ENCODE measurements around the gene KLHDC8B. TPM values are rescaled to one million over a fixed set of nuclear protein-coding genes. Genes with fewer than 3 reads are reported as not detected.

KLHDC8B gene
- total and polyA plus RNA-seq, 9 of the 15 experiments (the other 6 are each of a cell fraction or from before 2014, with no cell fraction given), result 6.9 to 34.8 (median 25.2) TPM

GRCh38 chr3:49165771-49166751 is 5.3 kb upstream of the KLHDC8B start, which contains the start of gene CCDC71 (continued):
- TF ChIP-seq MAZ (CRISPR knock-in tag; conservative IDR thresholded peaks at IDR 0.05 in 1 of 2, IDR thresholded peaks at IDR 0.05 in 1 of 2) (peak in 1 of 2 experiments; percentile 32; a peak in 2 of 4 replicates), ZNF717 (CRISPR knock-in tag; IDR thresholded peaks at IDR 0.05) (no peak), ZNF699 (CRISPR knock-in tag; IDR thresholded peaks at IDR 0.05; ENCODE audit: insufficient replicate concordance) (no peak), FOXP1 (CRISPR knock-in tag; IDR thresholded peaks at IDR 0.05) (no peak), MTA2 (IDR thresholded peaks at IDR 0.05; ENCODE audit: low read depth) (peak; percentile 68), SP2 (IDR thresholded peaks at IDR 0.05; ENCODE audit: extremely low read depth, low read depth, low read length, poor library complexity, severe bottlenecking) (peak; percentile 8), RBBP5 (IDR thresholded peaks at IDR 0.05; ENCODE audit: borderline replicate concordance, insufficient read depth, low read length, poor library complexity, severe bottlenecking) (peak; percentile 75), TFAM (CRISPR knock-in tag; conservative IDR thresholded peaks at IDR 0.05) (no peak), CREM (IDR thresholded peaks at IDR 0.05; ENCODE audit: low read depth) (peak; percentile 36; the same call in 1 of the 2 replicates), CREB3L1 (IDR thresholded peaks at IDR 0.05; ENCODE audit: borderline replicate concordance, low read depth) (peak; percentile 31; the same call in 1 of the 2 replicates), YY1 (IDR thresholded peaks at IDR 0.05; ENCODE audit: borderline replicate concordance in 1 of 3, control insufficient read depth in 1 of 3, extremely low read depth in 1 of 3, insufficient read depth in 3 of 3, insufficient read length in 1 of 3, insufficient replicate concordance in 2 of 3, low read depth in 1 of 3, low read length in 2 of 3) (peak; percentile 83 to 98 (median 96)), SIN3B (IDR thresholded peaks at IDR 0.05; ENCODE audit: low read depth) (peak; percentile 65; the same call in 1 of the 2 replicates), MTA3 (IDR thresholded peaks at IDR 0.05; ENCODE audit: borderline replicate concordance) (peak; percentile 54), TEAD1 (CRISPR knock-in tag; IDR thresholded peaks at IDR 0.05) (peak in 1 of 2 experiments; percentile 68; a peak in 2 of 4 replicates), HCFC1 (IDR thresholded peaks at IDR 0.05; ENCODE audit: low read depth, low read length) (peak; percentile 76), ZNF395 (CRISPR knock-in tag; IDR thresholded peaks at IDR 0.05) (peak; percentile 84; the same call in 1 of the 2 replicates), PHF20 (IDR thresholded peaks at IDR 0.05; ENCODE audit: partially characterized antibody) (peak; percentile 94), ESRRA (IDR thresholded peaks at IDR 0.05; ENCODE audit: borderline replicate concordance, low read depth) (peak; percentile 49; the same call in 1 of the 2 replicates), MEF2D (tag; conservative IDR thresholded peaks at IDR 0.05; ENCODE audit: low read depth) (peak; percentile 67)
- TF ChIP-seq, protein P1, sequence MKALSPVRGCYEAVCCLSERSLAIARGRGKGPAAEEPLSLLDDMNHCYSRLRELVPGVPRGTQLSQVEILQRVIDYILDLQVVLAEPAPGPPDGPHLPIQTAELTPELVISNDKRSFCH (CRISPR knock-in tag; IDR thresholded peaks at IDR 0.05), result no peak
- TF ChIP-seq, protein P1 (tag; IDR thresholded peaks at IDR 0.05), result 0 out of 2 replicates have a peak, but pooled peaks have one; percentile 42

All from K562 (cell line).